ENCODE measurements around the gene DOK1.
"Not testable (repeated sequence)": the region's sequence is repeated elsewhere in the genome, so short reads cannot be mapped to it uniquely, and the experiment has no call there.

DOK1 gene

DNA sequence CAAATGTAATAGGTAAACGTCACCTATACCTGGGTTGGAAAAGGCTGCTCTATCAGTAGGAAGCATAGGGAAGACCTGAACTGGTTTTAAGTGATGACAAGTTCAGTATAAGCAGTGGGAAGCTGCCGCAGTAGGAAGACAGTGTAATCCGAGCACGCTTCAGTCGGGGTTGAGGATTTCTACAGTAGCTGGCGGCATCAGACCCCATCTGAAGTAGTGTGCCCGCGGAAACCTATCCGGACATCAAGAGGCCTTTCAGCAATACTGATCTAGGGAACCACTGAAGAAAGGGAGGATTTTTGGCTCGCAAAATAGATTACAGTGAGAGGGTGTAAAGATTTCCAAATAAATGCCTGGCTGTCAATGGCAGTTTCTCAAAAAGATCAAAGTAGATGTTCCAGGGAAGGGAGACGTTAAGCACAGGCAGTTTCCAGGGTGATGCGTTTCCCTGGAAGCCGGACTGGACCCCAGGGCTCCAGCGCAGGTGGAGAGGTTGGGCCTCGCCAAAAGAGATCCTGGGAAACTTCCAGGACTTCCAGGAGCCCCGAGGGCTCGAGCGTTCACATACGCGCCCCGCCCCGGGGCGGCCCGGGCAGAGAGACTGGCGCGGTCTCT is 6.1 kb upstream of the DOK1 start:
- DNase-seq (ENCODE audit: low read depth in 2 of 2), result no peak

DNA sequence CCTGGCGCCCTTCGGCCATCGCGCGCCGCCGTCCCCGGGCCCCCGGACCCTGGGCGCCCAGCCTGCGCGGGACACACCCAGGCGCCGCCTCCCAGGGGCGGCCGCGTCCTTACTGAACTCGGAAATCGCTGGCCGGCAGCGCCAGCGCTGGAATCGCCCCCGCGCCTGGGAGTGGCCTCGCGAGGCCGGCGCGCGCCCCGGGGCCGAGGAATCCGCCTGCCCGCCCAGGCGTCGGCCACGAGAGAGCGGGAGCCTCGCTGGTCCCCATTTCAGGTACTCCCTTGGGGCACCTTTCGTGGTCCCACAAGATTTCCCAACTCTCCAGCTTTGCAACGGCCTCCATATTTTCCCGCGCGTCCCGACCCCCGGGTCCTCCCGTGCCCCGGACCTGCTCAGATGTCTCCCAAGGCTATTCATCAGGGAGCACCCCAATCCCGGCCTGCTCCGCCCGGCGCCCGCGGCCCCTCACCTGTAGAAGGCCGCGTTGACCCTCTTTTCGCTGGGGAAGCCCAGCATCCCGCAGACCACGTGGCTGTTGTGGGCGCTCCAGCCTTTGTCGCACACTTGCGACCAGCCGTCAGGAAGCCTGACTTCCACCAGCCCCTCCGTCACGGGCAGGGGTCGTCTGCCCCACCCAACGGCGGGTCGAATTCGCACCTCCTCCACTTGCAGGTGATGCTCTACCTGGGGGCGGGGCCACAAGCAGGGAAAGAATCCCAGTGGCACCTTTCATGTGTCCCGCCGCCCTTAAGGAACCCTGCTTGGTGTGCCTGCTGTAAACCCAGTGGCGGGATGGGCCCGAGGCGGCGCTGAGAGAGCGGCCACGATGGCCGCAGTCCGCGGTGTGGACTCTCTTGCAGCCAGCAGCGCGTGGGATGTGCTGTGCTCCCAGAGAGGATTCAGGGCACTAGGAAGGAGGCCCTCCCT is 5.4 kb upstream of the DOK1 start:
- no peak for DNase-seq (ENCODE audit: low read depth in 2 of 2)

DNA sequence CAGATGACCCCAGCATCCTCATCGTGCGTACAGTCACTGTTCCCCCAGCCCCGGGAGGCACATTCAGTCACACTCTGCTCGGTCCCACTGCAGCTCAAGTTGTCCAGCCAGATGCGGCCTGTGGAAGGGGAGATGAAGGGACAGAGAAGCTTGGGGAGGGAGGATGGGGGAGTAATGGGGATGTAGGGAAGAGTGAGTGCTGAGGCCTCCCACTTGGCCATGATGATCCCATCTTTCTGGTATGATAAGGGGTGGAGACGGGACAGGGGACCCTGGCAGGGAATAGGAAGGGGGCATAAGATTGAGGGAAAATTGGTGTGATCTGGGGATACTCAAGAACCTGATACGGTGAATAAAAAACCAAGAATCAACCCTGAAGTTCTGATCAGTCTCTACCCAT is 4.3 kb upstream of the DOK1 start:
- DNase-seq (ENCODE audit: low read depth in 2 of 2), result no peak

DNA sequence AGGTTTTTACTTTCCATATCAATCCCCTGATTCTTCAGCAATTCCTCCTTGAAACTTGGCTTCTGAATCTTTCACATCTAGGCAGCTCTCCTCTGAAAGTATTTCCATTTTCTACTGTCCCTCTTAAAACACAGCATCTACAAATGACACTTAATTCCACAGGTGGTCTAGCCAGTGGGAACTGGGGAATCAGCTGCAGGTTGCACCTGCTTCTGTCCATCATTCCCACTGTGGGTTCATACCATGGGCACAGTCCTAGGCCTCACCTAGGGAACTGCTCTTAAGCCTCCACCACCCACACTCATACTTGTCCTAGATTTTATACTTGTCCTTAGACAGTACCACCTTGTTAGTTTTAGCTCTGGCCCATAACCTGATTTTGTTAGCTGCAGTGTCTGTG is 3.0 kb upstream of the DOK1 start:
- no peak for DNase-seq (ENCODE audit: low read depth in 2 of 2)

DNA sequence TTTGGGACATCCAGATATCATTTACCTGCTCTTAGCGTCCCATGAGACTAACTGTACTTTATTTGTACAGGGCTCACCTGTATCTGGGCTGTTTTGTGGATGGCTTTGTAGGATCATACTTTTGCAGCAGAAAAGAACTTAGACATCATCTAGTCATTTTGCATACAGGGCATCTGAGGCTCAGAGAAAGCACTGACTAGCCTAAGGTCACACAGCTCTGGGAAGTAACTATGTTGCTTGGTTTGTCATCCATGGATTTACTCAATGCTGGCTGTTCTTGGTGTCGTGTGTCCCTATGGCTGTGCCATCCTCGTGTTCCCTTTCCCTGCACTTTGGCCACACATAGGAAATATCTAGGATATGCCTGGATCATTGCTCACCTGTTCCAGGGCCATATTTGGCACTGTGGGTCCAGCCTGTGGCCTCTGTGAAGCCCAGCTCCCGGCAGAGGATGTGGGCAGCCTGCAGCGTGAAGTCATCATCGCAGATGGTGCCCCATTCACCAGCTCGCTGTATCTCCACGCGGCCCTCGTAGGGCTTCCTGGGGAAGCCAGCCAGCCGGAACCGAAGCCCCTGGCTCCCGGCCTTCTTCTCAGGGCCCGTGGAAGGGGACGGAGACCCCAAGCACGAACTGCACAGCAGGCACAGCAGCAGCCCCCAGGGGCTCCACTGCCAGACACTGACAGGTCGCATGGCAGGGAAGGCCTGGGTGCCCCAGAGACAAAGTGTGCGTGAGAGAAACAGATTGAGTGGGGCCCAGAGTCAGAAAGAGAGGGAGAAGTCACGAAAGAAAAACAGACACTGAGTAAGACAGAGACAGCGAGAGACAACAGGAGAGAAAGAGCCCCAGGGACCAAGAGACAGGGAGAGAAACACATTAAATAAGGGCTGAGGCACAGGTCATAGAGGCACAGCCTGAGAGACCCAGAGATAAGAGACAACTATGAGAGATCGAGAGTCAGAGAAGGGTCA is 2.3 kb upstream of the DOK1 start:
- no peak for DNase-seq (ENCODE audit: low read depth in 2 of 2)

DNA sequence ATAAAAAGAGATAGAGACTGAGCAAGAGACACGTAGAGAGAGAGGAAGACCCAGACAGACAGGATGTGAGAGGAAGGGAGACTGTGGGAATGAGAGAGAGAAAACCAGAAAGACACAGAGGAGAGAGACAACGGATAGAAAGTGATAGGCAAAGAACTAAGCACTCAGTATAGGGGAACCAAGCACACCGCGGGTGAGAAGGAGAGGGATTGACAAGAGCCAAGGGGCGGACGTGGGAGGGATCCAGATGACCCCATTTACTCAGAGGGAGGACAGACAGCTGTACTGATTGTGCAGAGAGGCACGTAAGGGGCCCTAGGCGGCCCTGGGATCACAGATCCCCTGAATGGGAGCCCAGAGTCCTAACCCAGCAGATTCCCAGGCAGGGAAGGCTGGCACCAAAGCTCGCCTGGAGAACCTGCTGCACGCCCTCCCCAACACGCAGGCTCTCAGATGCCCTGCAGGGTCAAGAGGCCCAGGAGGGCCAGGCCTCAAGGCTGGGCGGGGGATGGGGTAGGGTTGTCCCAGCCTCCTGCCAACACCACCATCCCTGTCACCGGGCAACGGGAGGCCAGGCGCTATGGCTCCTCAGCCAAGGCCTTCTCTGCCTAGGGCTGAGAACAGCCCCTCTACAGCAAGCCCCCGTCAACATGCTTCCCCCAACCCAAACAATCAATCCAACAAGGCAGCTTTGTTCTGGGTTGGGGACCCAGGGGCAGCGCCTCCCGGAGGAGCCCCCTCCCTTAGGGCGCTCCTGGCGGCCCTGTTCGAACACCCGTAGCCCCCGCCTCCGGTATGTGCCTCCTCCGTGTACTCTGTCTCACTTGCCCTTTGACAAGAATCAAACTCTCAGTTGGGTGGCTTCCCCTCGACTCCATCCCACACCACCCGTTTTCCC is 1.4 kb upstream of the DOK1 start:
- no peak for DNase-seq (ENCODE audit: low read depth in 2 of 2)

DNA sequence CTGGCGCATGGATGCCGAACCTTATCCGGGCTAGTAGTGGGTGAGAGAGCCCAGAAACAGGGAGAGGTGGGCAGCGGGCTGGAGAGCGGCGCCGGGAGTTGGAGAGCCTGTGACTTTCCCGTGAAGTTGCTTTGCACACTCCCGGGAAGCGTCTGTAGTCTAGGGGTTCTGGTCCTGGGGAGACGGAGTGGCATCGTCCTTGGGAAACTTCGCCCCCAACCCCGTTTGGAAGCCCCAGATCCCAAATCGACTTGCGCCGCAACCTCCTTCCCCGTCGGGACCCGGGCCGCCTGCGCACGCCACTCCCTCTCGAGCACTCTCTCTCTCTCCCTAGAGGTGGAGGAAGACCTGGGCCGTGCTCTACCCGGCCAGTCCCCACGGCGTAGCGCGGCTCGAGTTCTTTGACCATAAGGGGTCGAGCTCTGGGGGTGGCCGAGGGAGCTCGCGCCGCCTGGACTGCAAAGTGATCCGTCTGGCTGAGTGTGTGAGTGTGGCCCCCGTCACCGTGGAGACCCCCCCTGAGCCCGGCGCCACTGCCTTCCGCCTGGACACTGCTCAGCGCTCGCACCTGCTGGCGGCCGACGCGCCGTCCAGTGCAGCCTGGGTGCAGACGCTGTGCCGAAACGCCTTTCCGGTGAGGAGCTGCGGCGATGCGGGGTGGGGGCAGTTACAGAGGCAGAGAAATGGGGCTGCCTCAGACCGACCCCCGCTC is 456 bp downstream of the DOK1 start:
- no peak for DNase-seq (ENCODE audit: low read depth in 2 of 2)

DNA sequence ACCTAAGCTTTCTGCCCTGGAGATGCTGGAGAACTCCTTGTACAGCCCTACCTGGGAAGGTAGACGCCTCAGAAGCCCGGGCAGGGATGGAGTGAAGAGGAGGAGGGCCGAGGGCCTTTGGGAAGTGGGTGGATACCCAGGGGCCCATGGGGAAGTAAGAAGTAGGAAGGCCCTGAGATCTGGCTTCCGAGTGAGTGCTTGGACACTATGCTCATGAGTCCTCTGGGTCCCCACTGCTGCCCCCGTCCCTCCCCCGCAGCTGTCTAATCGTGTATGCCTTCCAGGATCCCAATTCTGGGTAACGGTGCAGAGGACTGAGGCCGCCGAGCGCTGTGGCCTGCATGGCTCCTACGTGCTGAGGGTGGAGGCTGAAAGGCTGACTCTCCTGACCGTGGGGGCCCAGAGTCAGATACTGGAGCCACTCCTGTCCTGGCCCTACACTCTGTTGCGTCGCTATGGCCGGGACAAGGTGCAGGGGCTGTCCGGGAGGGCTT is 1.1 kb downstream of the DOK1 start:
- DNase-seq (ENCODE audit: low read depth in 2 of 2), result no peak

DNA sequence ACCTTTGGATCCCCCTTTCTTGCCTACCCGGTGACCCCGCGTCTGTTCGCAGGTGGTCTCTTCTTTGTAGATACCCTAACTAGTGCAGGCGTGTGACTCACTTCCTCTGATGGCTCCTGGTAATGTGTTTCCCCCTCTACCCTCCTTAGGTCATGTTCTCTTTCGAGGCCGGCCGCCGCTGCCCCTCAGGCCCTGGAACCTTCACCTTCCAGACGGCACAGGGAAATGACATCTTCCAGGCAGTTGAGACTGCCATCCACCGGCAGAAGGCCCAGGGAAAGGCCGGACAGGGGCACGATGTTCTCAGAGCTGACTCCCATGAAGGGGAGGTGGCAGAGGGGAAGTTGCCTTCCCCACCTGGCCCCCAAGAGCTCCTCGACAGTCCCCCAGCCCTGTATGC is 1.6 kb downstream of the DOK1 start:
- no peak for DNase-seq (ENCODE audit: low read depth in 2 of 2)

DNA sequence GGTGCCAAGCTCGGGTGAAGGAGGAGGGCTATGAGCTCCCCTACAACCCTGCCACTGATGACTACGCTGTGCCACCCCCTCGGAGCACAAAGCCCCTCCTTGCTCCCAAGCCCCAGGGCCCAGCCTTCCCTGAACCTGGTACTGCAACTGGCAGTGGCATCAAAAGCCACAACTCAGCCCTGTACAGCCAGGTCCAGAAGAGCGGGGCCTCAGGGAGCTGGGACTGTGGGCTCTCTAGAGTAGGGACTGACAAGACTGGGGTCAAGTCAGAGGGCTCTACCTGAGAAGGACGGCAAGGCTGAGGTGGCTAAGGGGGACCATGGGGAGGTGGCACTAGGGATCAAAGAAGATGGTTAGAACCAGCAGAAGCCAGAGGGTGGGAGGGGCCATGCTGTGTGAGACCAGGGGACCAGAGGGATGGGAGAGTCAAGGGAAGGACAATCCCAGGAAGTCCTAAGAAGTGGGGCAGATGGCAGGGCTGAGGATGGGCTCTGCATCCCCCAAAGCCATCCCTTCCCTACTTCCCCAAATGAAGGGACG is 2.4 kb downstream of the DOK1 start:
- DNase-seq (ENCODE audit: low read depth in 2 of 2), result no peak

DNA sequence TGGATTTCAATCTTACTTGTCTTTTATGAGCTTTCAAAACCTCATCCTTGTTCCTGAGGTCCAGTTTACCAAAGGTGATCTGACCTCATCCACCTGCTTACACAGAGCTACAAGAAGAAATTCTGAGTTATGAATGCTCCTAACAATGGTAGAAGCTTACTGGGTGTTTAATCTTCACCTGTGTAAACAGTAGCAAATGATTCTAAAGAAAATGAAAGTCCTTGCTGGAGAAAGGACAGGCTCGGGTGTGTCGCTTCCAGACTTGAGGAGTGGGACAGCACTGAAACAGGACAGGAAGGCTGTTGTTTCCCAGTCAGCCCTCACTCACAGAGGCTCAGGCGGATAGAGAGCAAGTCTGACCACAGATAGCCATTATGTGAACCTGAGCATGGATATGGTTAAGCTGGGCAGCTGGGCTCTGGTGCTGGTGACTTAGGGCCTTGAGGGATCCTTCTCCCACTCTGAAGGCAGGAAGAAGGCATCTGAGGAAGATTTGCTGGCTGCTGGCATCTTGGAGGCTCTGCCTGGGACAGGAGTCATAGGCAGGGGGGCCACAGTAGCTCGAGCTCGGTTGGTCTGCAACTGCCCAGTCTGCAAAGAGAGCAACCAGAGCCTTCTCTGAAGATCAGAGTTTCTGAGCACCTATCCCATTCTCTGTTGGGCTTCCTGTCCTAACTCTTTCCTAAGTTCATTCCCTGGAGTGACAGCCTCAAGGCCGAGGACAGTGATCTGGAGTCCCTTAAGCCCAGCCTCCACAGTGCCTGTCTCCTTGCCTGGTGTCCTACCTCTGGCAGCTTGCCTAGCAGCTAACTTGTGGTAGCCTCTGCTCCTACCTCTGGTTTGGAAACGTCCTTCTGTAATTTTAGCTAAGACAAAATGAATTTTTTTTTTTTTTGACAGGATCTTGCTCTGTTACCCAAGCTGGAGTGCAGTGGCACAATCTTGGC is 4.0 kb downstream of the DOK1 start:
- no peak for DNase-seq (ENCODE audit: low read depth in 2 of 2)

DNA sequence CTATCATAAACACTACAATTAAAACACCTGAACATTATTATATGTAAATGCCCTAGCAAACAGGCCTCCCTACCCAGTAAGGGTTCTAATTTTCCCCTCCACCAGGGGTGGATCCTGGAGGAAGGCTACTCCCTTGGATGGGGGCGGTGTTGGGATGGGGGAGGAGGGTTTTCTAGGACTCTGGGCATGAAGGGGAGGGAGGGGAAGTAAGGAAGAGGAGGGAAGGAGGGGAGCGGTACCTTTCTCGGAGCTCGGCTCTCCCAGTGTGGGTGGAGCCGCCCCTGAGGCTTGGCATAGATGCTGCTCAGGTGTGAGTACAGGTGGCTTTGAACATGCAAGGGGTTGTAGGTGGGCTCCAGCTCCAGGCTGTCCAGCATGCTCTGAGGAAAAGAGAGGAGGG is 5.4 kb downstream of the DOK1 start:
- no peak for DNase-seq (ENCODE audit: low read depth in 2 of 2)

DNA sequence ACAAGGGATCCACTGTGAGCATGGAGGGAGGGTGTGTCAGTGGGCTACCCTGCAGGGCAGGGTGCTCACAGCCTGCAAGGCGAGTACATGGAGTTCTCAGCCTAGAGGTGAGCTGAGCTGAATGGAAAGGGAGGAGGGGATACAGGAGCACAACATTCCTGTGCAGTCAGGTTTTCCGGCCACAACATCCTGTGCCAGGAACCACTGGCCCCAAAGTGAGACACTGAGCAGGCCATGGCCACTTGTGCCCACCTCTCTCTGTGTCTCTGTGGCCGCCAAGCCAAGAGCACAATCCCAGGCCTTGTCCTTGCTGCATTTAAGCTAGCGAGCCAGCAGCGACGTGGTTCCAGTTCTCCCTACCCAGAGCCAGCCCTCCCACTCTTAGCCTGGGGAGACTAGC is 6.1 kb downstream of the DOK1 start:
- DNase-seq (ENCODE audit: low read depth in 2 of 2), result no peak

DNA sequence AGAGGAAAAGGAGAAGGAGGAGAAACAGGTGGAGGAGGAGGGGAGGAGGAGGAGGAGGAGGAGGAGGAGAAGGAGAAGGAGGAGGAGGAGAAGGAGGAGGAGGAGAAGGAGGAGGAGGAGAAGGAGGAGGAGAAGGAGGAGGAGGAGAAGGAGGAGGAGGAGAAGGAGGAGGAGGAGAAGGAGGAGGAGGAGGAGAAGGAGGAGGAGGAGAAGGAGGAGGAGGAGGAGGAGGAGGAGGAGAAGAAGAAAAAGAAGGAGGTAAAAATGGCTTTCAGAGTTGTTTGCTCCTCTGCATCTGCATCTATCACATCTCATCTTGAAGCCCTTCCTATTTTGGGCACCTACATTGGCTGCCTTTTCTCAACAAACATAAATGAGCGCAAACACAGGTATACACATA is 6.5 kb downstream of the DOK1 start:
- not testable (repeated sequence) for DNase-seq (ENCODE audit: low read depth in 2 of 2)

DNA sequence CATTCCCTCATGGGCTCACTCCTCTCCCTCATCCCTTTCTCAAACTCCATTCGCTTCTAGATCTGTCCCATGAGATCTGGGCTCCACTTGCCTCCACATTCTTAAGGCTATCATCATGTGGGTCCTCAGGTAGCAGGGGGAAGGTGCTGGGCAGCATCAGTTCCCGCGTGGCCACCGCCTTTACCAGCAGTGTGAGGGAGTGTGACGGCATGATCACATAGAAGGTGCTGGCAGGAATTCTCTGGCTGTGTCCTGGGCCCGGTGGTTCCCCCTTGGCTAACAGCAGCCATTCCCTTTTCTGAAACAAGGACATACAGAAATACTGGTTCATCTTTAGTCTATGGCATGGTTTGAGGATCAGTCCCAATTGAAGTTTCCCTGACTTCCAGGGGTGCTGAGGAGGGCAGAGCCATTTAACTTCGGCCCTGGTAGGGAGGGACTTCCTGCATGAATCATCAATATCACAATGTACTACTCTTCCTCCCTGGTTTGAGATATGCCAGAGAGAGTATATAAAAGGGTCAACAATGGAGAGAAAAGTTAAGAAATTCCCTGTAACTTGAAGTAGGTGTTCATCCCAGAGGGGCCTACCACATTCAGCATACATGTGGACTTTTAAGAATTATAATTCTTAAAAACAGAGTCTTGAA is 7.7 kb downstream of the DOK1 start:
- no peak for DNase-seq (ENCODE audit: low read depth in 2 of 2)

DNA sequence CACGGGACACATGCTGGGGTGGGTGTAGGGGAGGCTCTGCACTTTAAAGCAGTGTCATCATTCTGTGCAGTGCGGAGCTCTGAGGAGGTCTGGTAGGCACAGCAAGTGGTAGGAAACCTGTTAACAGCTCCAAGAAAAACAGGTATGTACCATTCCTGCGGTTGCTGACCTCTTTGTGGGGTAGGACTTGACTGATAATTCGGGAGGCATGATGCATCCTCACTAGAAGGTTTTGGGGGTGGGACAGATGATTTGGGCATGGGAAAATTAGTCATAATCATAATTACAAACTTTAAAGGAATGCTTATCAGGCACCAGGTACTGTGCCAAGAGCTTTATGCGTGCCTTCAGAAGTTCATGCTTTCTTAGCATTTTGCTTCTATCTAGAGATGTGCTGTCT is 9.7 kb downstream of the DOK1 start:
- DNase-seq (ENCODE audit: low read depth in 2 of 2), result no peak

DNA sequence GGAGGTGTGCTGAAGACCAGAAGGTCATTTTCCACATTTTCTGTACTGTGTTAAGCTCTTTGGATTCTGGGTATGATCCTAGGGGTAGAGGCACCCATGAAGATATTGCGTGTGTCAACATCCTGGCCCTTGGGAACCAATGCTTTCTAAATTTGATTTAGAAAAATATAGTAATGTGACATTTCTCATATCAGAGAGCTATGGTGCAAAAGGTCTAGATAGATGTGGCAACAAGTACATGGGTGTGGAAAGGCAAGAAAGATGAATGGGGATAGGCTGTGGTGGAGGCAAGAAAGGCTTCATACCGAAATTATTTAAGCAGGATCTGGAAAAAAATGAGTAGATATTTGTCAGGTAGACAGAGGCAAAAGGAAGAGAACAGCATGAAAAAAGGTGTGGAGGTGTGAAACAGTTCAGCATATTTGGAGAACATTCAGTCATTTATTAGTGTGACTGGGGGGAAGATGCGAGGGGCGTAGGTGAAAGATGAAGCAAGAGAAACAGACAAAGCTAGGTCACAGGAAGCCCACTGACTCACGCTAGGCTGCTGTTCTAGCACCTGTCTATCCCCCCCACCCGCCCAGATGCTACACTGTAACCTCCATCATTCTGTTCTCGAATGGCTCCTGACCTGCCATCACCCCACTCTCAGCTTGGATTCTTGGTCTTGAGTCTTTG is 11.7 kb downstream of the DOK1 start:
- no peak for DNase-seq (ENCODE audit: low read depth in 2 of 2)

DNA sequence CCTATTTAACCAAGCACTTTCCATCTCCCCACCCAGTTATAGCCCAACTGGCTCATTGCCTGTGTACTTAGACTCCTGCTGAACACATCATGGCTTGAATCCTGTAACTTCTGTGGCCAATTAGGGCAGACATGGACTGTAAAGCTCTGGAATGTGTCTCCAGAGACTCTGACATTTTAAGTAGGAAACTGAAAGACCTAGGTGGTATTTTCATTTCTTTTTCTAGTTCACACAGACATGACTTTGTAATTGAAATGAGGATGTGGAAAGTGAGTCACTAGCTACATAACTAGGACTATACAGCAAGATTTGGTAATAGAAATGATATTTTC is 12.2 kb downstream of the DOK1 start:
- DNase-seq (ENCODE audit: low read depth in 2 of 2), result no peak

Measured in stimulated activated CD8-positive, alpha-beta memory T cell treated with anti-CD3 and anti-CD28 coated beads, Interleukin-7, amount 100 ng/mL, for 1 hour (primary cell).